ENCODE measurements around the gene CCL5.

- TF ChIP-seq ZNF792 (tag by site-specific recombination; IDR thresholded peaks at IDR 0.05) = no peak
- no peak for TF ChIP-seq ZNF404 (tag by site-specific recombination; IDR thresholded peaks at IDR 0.05)
- TF ChIP-seq PRDM2 (tag by site-specific recombination; IDR thresholded peaks at IDR 0.05; ENCODE audit: borderline replicate concordance) = no peak
- no peak for TF ChIP-seq ZBTB8A (tag by site-specific recombination; IDR thresholded peaks at IDR 0.05)
- TF ChIP-seq ZNF112 (tag by site-specific recombination; IDR thresholded peaks at IDR 0.05) = no peak
- TF ChIP-seq REST (tag by site-specific recombination; IDR thresholded peaks at IDR 0.05) = no peak
- no peak for TF ChIP-seq CTCF (tag by site-specific recombination; IDR thresholded peaks at IDR 0.05)
- TF ChIP-seq HIC1 (tag by site-specific recombination; IDR thresholded peaks at IDR 0.05) = no peak
- no peak for TF ChIP-seq ZXDB (tag by site-specific recombination; IDR thresholded peaks at IDR 0.05)
- no peak for TF ChIP-seq ZNF354C (tag by site-specific recombination; IDR thresholded peaks at IDR 0.05; ENCODE audit: borderline replicate concordance, low read depth)
- TF ChIP-seq ZNF645 (tag by site-specific recombination; IDR thresholded peaks at IDR 0.05) = no peak
- no peak for TF ChIP-seq ATF2 (tag by site-specific recombination; IDR thresholded peaks at IDR 0.05; ENCODE audit: low read depth)
- no peak for TF ChIP-seq ZNF140 (tag by site-specific recombination; IDR thresholded peaks at IDR 0.05)
- no peak for TF ChIP-seq ZBTB20 (tag by site-specific recombination; IDR thresholded peaks at IDR 0.05)
These were observed 27.5 kb upstream of the CCL5 start for GRCh38 chr17:35907691-35908090.
